K562 (cell line): Measurements from ENCODE around the gene GIPC3. TPM values are rescaled to one million over a fixed set of nuclear protein-coding genes. Genes with fewer than 3 reads are reported as not detected.
A peak's percentile ranks its signal among the peaks of the same experiment; 100 is the strongest.

ENCODE experiments used
- ATAC-seq: fragments of 200-7000 bp; cut with Tn5 transposase; 3 replicates; pipeline ENCODE4 v1.9.1; 2020; ENCODE audit warnings: moderate library complexity
- BruUV-seq: library from RNA; stranded (reverse); fragments of 400-500 nt; replicated peaks from 2 replicates; lab custom pipeline; 2021; lab: Mats Ljungman, UMichigan
- CTCF ChIA-PET: fragments of 300-600 bp; formaldehyde crosslinking; extraction: SDS; loops from one replicate; lab custom pipeline; 2021; ENCODE audit warnings: low intra/inter-chr PET ratio; lab: Yijun Ruan, JAX
- POLR2A ChIA-PET: fragments of 300-600, 350-650 bp; sonication (Branson Sonifier 250); formaldehyde crosslinking; extraction: SDS; loops from one replicate; lab custom pipeline; 2021; ENCODE audit warnings: antibody characterized with exemption, inconsistent platforms; lab: Yijun Ruan, JAX
- DNase-seq, 4 experiments: peaks; one replicate each; pipeline versions ENCODE4 v3.0.0 to v3.0.0-alpha.2; 2011 to 2018; ENCODE audit warnings: low spot score in 3 of 4, mixed read lengths in 3 of 4; ENCODE audit errors: extremely low read depth in 1 of 4
- FAIRE-seq: peaks from 2 replicates; lab custom pipeline; 2011; peaks lifted over from hg19 to GRCh38; lab: Jason Lieb, UNC
- H2AFZ ChIP-seq: 2 replicates; pipeline ENCODE4 v1.6.0; 2011; ENCODE audit warnings: low read depth, low read length, control low read depth, inconsistent platforms
- H3K27ac ChIP-seq: fragments of 200-600 bp; 3 replicates; pipeline ENCODE4 v1.8.0; 2011; ENCODE audit warnings: low read depth, mild to moderate bottlenecking, control low read depth, inconsistent platforms, low read length, moderate library complexity, mixed read lengths; ENCODE audit errors: extremely low read depth
- H3K27me3 ChIP-seq, 2 experiments: fragments of 300-600 bp in 1 of 2; 2 replicates in 1 of 2; 3 replicates in 1 of 2; pipeline versions ENCODE4 v1.6.0 to v1.8.0; 2011; ENCODE audit warnings: inconsistent platforms in 2 of 2, low read length in 2 of 2, mild to moderate bottlenecking in 1 of 2, mixed read lengths in 1 of 2, moderate library complexity in 1 of 2; ENCODE audit not compliant: control insufficient read depth in 2 of 2, insufficient read depth in 2 of 2
- H3K36me3 ChIP-seq: fragments of 300-600 bp; 3 replicates; pipeline ENCODE4 v1.8.0; 2011; ENCODE audit warnings: mild to moderate bottlenecking, low read length, inconsistent platforms; ENCODE audit not compliant: control insufficient read depth, insufficient read depth
- H3K4me1 ChIP-seq, 2 experiments: fragments of 200-600 bp in 1 of 2; replicated peaks in 1 of 2; 2 replicates in 1 of 2; 3 replicates in 1 of 2; pipeline versions ENCODE4 v1.5.1 to v1.8.0; 2011; ENCODE audit warnings: inconsistent platforms in 2 of 2, low read length in 2 of 2, mild to moderate bottlenecking in 1 of 2, mixed read lengths in 1 of 2, moderate library complexity in 1 of 2; ENCODE audit not compliant: control insufficient read depth in 2 of 2, insufficient read depth in 2 of 2
- H3K4me2 ChIP-seq: 2 replicates; pipeline ENCODE4 v1.6.1; 2011; ENCODE audit warnings: low read length, control low read depth, inconsistent platforms, mixed read lengths; ENCODE audit not compliant: insufficient read depth
- H3K4me3 ChIP-seq: fragments of 200-600 bp; sonication (generic), shearing (Covaris generic); 2 replicates; pipeline ENCODE4 v1.5.1; 2016; ENCODE audit warnings: control low read depth, inconsistent platforms
- H3K79me2 ChIP-seq: fragments of 200-600 bp; 3 replicates; pipeline ENCODE4 v1.8.0; 2011; ENCODE audit warnings: low read length, inconsistent platforms; ENCODE audit not compliant: control insufficient read depth, insufficient read depth
- H3K9ac ChIP-seq, 2 experiments: 2 replicates each; pipeline versions ENCODE4 v1.6.0 to v1.6.1; 2011; ENCODE audit warnings: low read depth in 2 of 2, low read length in 2 of 2, control low read depth in 1 of 2, inconsistent platforms in 1 of 2, mild to moderate bottlenecking in 1 of 2, mixed read lengths in 1 of 2; ENCODE audit not compliant: insufficient read depth in 1 of 2
- H3K9me1 ChIP-seq: one replicate; pipeline ENCODE4 v1.6.0; 2011; ENCODE audit warnings: inconsistent platforms, mild to moderate bottlenecking, low read length, moderate library complexity; ENCODE audit not compliant: control insufficient read depth, insufficient read depth
- H3K9me3 ChIP-seq: replicated peaks from 2 replicates; pipeline ENCODE4 v1.5.1; 2011; ENCODE audit warnings: low read depth, low read length, inconsistent platforms; ENCODE audit not compliant: control insufficient read depth, insufficient read depth
- H4K20me1 ChIP-seq: replicated peaks from 2 replicates; pipeline ENCODE4 v1.6.1; 2011; ENCODE audit warnings: low read length, inconsistent platforms, mixed read lengths; ENCODE audit not compliant: control insufficient read depth, insufficient read depth
- ARID1B ChIP-seq: fragments of 450-650 bp; IDR thresholded peaks from 2 replicates; pipeline ENCODE4 v1.6.1; 2016; ENCODE audit warnings: antibody characterized with exemption, mild to moderate bottlenecking, inconsistent platforms
- BCLAF1 ChIP-seq, 2 experiments: fragments of 450-650 bp in 1 of 2; IDR thresholded peaks; 2 replicates each; pipeline ENCODE4 v1.6.1; 2011 to 2017; ENCODE audit warnings: low read depth in 2 of 2, antibody characterized with exemption in 1 of 2, borderline replicate concordance in 1 of 2, low read length in 1 of 2, mild to moderate bottlenecking in 1 of 2, mixed read lengths in 1 of 2; ENCODE audit not compliant: control insufficient read depth in 1 of 2
- BCOR ChIP-seq: fragments of 450-650 bp; IDR thresholded peaks from 2 replicates; pipeline ENCODE4 v1.6.1; 2016
- CBX1 ChIP-seq: sonication (generic); IDR thresholded peaks from 2 replicates; pipeline ENCODE4 v1.6.1; 2016; ENCODE audit warnings: antibody characterized with exemption, low read depth, mild to moderate bottlenecking
- E2F4 ChIP-seq: sonication (generic); formaldehyde crosslinking; IDR thresholded peaks from 2 replicates; pipeline ENCODE4 v1.8.0; 2022; ENCODE audit warnings: mild to moderate bottlenecking, low read depth, missing genetic modification reagents
- KDM1A ChIP-seq, 2 experiments: fragments of 450-650 bp; IDR thresholded peaks; 2 replicates each; pipeline ENCODE4 v1.6.1; 2016; ENCODE audit warnings: mild to moderate bottlenecking in 2 of 2
- L3MBTL2 ChIP-seq: fragments of 450-650 bp; IDR thresholded peaks from 2 replicates; pipeline ENCODE4 v1.6.1; 2016; ENCODE audit warnings: mild to moderate bottlenecking, moderate library complexity
- NKRF ChIP-seq: fragments of 450-650 bp; IDR thresholded peaks from 2 replicates; pipeline ENCODE4 v1.6.1; 2016; ENCODE audit warnings: borderline replicate concordance
- SP1 ChIP-seq: sonication (generic); formaldehyde crosslinking; IDR thresholded peaks from 2 replicates; pipeline ENCODE4 v1.8.1; 2022; ENCODE audit warnings: mild to moderate bottlenecking, missing genetic modification reagents
- ZBTB5 ChIP-seq: fragments of 450-650 bp; IDR thresholded peaks from 2 replicates; pipeline ENCODE4 v1.6.1; 2017; ENCODE audit warnings: antibody characterized with exemption
- ZNF217 ChIP-seq: sonication (generic); formaldehyde crosslinking; IDR thresholded peaks from 2 replicates; pipeline ENCODE4 v1.8.0; 2022; ENCODE audit warnings: mild to moderate bottlenecking, missing genetic modification reagents
- WGBS: fragments of 100-300 bp; shearing (Covaris generic); methylation state at CpG from one replicate; pipeline ENCODE4 v1.1.6; 2016; ENCODE audit warnings: low coverage, mixed read lengths; ENCODE audit not compliant: insufficient coverage; ENCODE audit errors: missing lambda C conversion rate; 5-methylcytosine and 5-hydroxymethylcytosine counted together
- in situ Hi-C: fragments of 300-500 bp; cut with MboI; formaldehyde crosslinking; loops from 4 replicates; pipeline ENCODE4 v1.15.0; 2018; ENCODE audit warnings: inconsistent platforms, mixed read lengths
- intact Hi-C: fragments of 100-400 bp; cut with micrococcal nuclease; formaldehyde crosslinking; loops from 2 replicates; pipeline ENCODE4 v1.14.2; 2022
- polyA plus RNA-seq, 8 experiments: library from polyadenylated mRNA; depleted of rRNA in 4 of 8; stranded (reverse) in 5 of 8; unstranded in 3 of 8; fragments of >200 nt; fragmentation: Nextera tagmentation in 2 of 8; fragmentation: Illumina TruSeq in 1 of 8; extraction: Ambion mirVana in 2 of 8; extraction: Trizol in 1 of 8; gene quantifications; 2 replicates each; pipeline versions ENCODE4 v1.2.1 to v1.2.3, GENCODE V29; 2011 to 2014; ENCODE audit warnings: inconsistent platforms in 1 of 8, missing spikeins in 1 of 8
- total RNA-seq, 7 experiments: library from RNA; depleted of rRNA in 6 of 7; stranded (reverse); fragments of >200 nt in 6 of 7; fragmentation: Illumina TruSeq in 2 of 7; extraction: Trizol in 2 of 7; gene quantifications; 2 replicates each; pipeline versions ENCODE4 v1.2.1 to v1.2.3, GENCODE V29; 2011 to 2021; ENCODE audit warnings: low replicate concordance in 1 of 7

Gene GIPC3
- total and polyA plus RNA-seq, 9 of the 15 experiments (the other 6 are each of a cell fraction or from before 2014, with no cell fraction given): 0.03 to 3.6 (median 1.5) TPM; not detected in 1

- Histone ChIP-seq H3K4me1 (peaks cover 21 to 76% of the 10 kb centered on the region in 2 experiments; a peak in 4 of 5 replicates), H3K4me3 (peak overlapping the region; percentile 93), H3K4me2 (peak overlapping the region; percentile 92), H3K36me3 (peaks cover 22% of the 10 kb centered on the region), H3K9ac (peak overlapping the region; percentile 81 to 99), H2AFZ (peak overlapping the region; percentile 46; the same call in 1 of the 2 replicates), H3K9me1 (peaks cover 7% of the 10 kb centered on the region), H3K27me3 (no peaks in the 10 kb centered on the region), H3K9me3 (no peaks in the 10 kb centered on the region), H4K20me1 (peaks cover 9% of the 10 kb centered on the region), H3K27ac (peak overlapping the region; percentile 77), H3K79me2 (peaks cover 45% of the 10 kb centered on the region)
- ChIA-PET CTCF (no interaction called here), POLR2A (interaction anchor here (0.5 to 1.9 kb wide), 12 partner anchors 8 to 308 kb away, joined by 3 to 9 read pairs (median 3); partner anchors contain the start of gene TEKTIP1)
- ATAC-seq (no peak), DNase-seq (peak in 2 of 4 experiments; percentile 44 to 56), FAIRE-seq (no peak)
- intact Hi-C loops (loop anchor here (2.0 kb wide), 1 partner anchor 16 kb away; the partner anchor contains the start of gene HMG20B), in situ Hi-C loops (no loop called here)
- 7% methylated on average over 9 of the region's 9 CpGs for WGBS
- BruUV-seq: no TSS peak
- TF ChIP-seq BCOR (peak; percentile 29; the same call in 1 of the 2 replicates), ARID1B (peak; percentile 29; the same call in 1 of the 2 replicates), L3MBTL2 (no peak), ZNF217 (no peak), NKRF (0 out of 2 replicates have a peak, but pooled peaks have one; percentile 51), KDM1A (IDR thresholded peaks at IDR 0.05) (peak; percentile 14 to 64; a peak in 2 of 4 replicates), BCLAF1 (IDR thresholded peaks at IDR 0.05; ENCODE audit: borderline replicate concordance in 1 of 2, control insufficient read depth in 1 of 2, low read depth in 2 of 2, low read length in 1 of 2) (no peak), E2F4 (CRISPR knock-in tag) (0 out of 2 replicates have a peak, but pooled peaks have one; percentile 23), SP1 (CRISPR knock-in tag) (peak; percentile 54; the same call in 1 of the 2 replicates), CBX1 (no peak), ZBTB5 (peak; percentile 46; the same call in 1 of the 2 replicates)
Measured at GRCh38 chr19:3556423-3556977, 28.8 kb upstream of the GIPC3 start.
